ENCODE data around the gene AFAP1L1. TPM values are rescaled to one million over a fixed set of nuclear protein-coding genes. Genes with fewer than 3 reads are reported as not detected.

The AFAP1L1 gene
- total and polyA plus RNA-seq, 2 of the 13 experiments (the other 11 are each of a cell fraction or from before 2014, with no cell fraction given): 0.38 to 1.0 TPM

GRCh38 chr5:149338364-149338763 is 66.7 kb downstream of the AFAP1L1 start:
- intact Hi-C loops (cut with micrococcal nuclease; ENCODE audit: unreplicated experiment) (no loop called here), in situ Hi-C loops (cut with HindIII; ENCODE audit: extremely low pct_ligation_motif_present, low pct_unique_long_range_greater_than_20kb) (no loop called here)
- Histone ChIP-seq H3K36me3 (replicated peaks in 1 of 2; ENCODE audit: control insufficient read depth in 1 of 2, insufficient read depth in 2 of 2, low read length in 2 of 2) (no peaks in the 10 kb centered on the region), H3K9ac (ENCODE audit: insufficient read depth, low read depth, low read length) (no peak overlapping the region), H3K27me3 (ENCODE audit: control insufficient read depth in 1 of 2, insufficient read depth in 2 of 2, low read length in 2 of 2) (no peaks in the 10 kb centered on the region), H3K4me2 (ENCODE audit: low read depth, low read length) (no peak overlapping the region), H4K20me1 (ENCODE audit: insufficient read depth, low read length) (no peaks in the 10 kb centered on the region), H3K4me1 (ENCODE audit: insufficient read depth, low read length) (peaks cover 22% of the 10 kb centered on the region), H3K9me3 (ENCODE audit: low read length) (no peaks in the 10 kb centered on the region), H2AFZ (ENCODE audit: low read length) (no peak overlapping the region), H3K27ac (ENCODE audit: extremely low read length, insufficient read depth, low read length) (no peak overlapping the region), H3K79me2 (ENCODE audit: insufficient read depth, low read length) (no peaks in the 10 kb centered on the region), H3K4me3 (replicated peaks in 1 of 3; ENCODE audit: insufficient read depth in 1 of 3, low read depth in 2 of 3, low read length in 3 of 3) (no peak overlapping the region)
- ChIA-PET POLR2A (interaction anchor here (2.0 kb wide), 1 partner anchor 17 kb away, joined by 7 read pairs; no protein-coding TSS in a partner anchor), CTCF (ENCODE audit: low intra/inter-chr PET ratio, low total read pairs) (no interaction called here)
- no peak for FAIRE-seq
- WGBS (ENCODE audit: low lambda C conversion rate): 48% methylated on average over 1 of the region's 1 CpG
- BruUV-seq (replicated peaks): no TSS peak
- ATAC-seq: no peak
- DNase-seq (ENCODE audit: low spot score): peak; percentile 26
- TF ChIP-seq FOSL2 (CRISPR knock-in tag; IDR thresholded peaks at IDR 0.05) (peak; percentile 40; the same call in 1 of the 2 replicates), ZNF644 (CRISPR knock-in tag; IDR thresholded peaks at IDR 0.05; ENCODE audit: low read depth) (peak; percentile 19; the same call in 1 of the 2 replicates), MXD4 (CRISPR knock-in tag; IDR thresholded peaks at IDR 0.05) (no peak), THAP7 (CRISPR knock-in tag; IDR thresholded peaks at IDR 0.05) (no peak), PAF1 (CRISPR knock-in tag; IDR thresholded peaks at IDR 0.05) (no peak), SETDB1 (CRISPR knock-in tag; IDR thresholded peaks at IDR 0.05; ENCODE audit: borderline replicate concordance) (no peak), ZNF777 (CRISPR knock-in tag; IDR thresholded peaks at IDR 0.05) (no peak)

- DNase-seq (ENCODE audit: low spot score) (no peak), FAIRE-seq (no peak), ATAC-seq (no peak)
- Histone ChIP-seq H3K27me3 (ENCODE audit: control insufficient read depth in 1 of 2, insufficient read depth in 2 of 2, low read length in 2 of 2) (no peaks in the 10 kb centered on the region; a peak in 1 of 5 replicates), H3K9me3 (ENCODE audit: low read length) (no peaks in the 10 kb centered on the region), H2AFZ (ENCODE audit: low read length) (no peak overlapping the region), H3K27ac (ENCODE audit: extremely low read length, insufficient read depth, low read length) (no peak overlapping the region), H3K9ac (ENCODE audit: insufficient read depth, low read depth, low read length) (no peak overlapping the region), H3K4me1 (ENCODE audit: insufficient read depth, low read length) (peaks cover 36% of the 10 kb centered on the region), H4K20me1 (ENCODE audit: insufficient read depth, low read length) (no peaks in the 10 kb centered on the region), H3K4me3 (replicated peaks in 1 of 3; ENCODE audit: insufficient read depth in 1 of 3, low read depth in 2 of 3, low read length in 3 of 3) (no peak overlapping the region), H3K79me2 (ENCODE audit: insufficient read depth, low read length) (peaks cover 5% of the 10 kb centered on the region), H3K4me2 (ENCODE audit: low read depth, low read length) (no peak overlapping the region), H3K36me3 (replicated peaks in 1 of 2; ENCODE audit: control insufficient read depth in 1 of 2, insufficient read depth in 2 of 2, low read length in 2 of 2) (no peaks in the 10 kb centered on the region)
- POLR2A ChIA-PET: interaction anchor here (6.7 kb wide), 1 partner anchor 18 kb away, joined by 93 read pairs; no protein-coding TSS in a partner anchor
- WGBS (ENCODE audit: low lambda C conversion rate): 44% methylated on average over 1 of the region's 1 CpG
- TF ChIP-seq ERF (CRISPR knock-in tag; IDR thresholded peaks at IDR 0.05) (no peak), ZNF792 (CRISPR knock-in tag; IDR thresholded peaks at IDR 0.05) (no peak), REXO4 (CRISPR knock-in tag; IDR thresholded peaks at IDR 0.05; ENCODE audit: borderline replicate concordance) (no peak), TCF7 (IDR thresholded peaks at IDR 0.05; ENCODE audit: low read depth) (no peak)
- no TSS peak for BruUV-seq (replicated peaks)
- CTCF ChIA-PET (ENCODE audit: low intra/inter-chr PET ratio, low total read pairs): no interaction called here
- intact Hi-C loops (cut with micrococcal nuclease; ENCODE audit: unreplicated experiment): no loop called here
- in situ Hi-C loops (cut with HindIII; ENCODE audit: extremely low pct_ligation_motif_present, low pct_unique_long_range_greater_than_20kb): no loop called here
These were observed 69.3 kb downstream of the AFAP1L1 start for GRCh38 chr5:149340920-149341319.

Measured in HepG2 (cell line).